Activated CD8-positive, alpha-beta T cell treated with anti-CD3 and anti-CD28 coated beads for 36 hours (primary cell): ENCODE data around the gene DHRS13. TPM values are rescaled to one million over a fixed set of nuclear protein-coding genes. Genes with fewer than 3 reads are reported as not detected.

Experiments used
- ATAC-seq: fragments of 200-7000 bp; cut with Tn5 transposase; one replicate; pipeline ENCODE4 v1.10.0; 2021; ENCODE audit warnings: mild to moderate bottlenecking, moderate library complexity
- CTCF ChIA-PET: fragments of 350-600 bp; sonication (Branson Sonifier 250); formaldehyde crosslinking; loops from one replicate; lab custom pipeline; 2021; ENCODE audit warnings: antibody characterized with exemption; lab: Charles Lee
- POLR2A ChIA-PET: fragments of 350-600 bp; sonication (Branson Sonifier 250); formaldehyde crosslinking; loops from one replicate; lab custom pipeline; 2021; ENCODE audit warnings: antibody characterized with exemption; lab: Charles Lee
- DNase-seq: peaks from one replicate; pipeline ENCODE4 v3.0.0-alpha.2; 2020
- H3K27ac Mint-ChIP-seq: one replicate; pipeline ENCODE4 v1.8.0; 2021; ENCODE audit warnings: mild to moderate bottlenecking, mixed read lengths
- H3K27me3 Mint-ChIP-seq: one replicate; pipeline ENCODE4 v1.8.0; 2021; ENCODE audit warnings: mixed read lengths
- H3K36me3 Mint-ChIP-seq: one replicate; pipeline ENCODE4 v1.8.0; 2021; ENCODE audit warnings: low read depth, mixed read lengths
- H3K4me1 Mint-ChIP-seq: one replicate; pipeline ENCODE4 v1.8.0; 2021; ENCODE audit warnings: low read depth, mixed read lengths
- H3K4me3 Mint-ChIP-seq: one replicate; pipeline ENCODE4 v1.8.0; 2021; ENCODE audit warnings: mild to moderate bottlenecking, moderate library complexity, mixed read lengths
- H3K9me3 Mint-ChIP-seq: one replicate; pipeline ENCODE4 v1.8.0; 2021; ENCODE audit warnings: mixed read lengths
- CTCF ChIP-seq: fragments of 200-600 bp; IDR thresholded peaks from one replicate; pipeline ENCODE4 v1.8.0; 2022; ENCODE audit warnings: antibody characterized with exemption, mild to moderate bottlenecking
- intact Hi-C: fragments of 100-400 bp; cut with micrococcal nuclease; formaldehyde crosslinking; loops from one replicate; pipeline ENCODE4 v1.10.0; 2022
- total RNA-seq, 2 experiments: library from RNA; stranded (reverse); gene quantifications; one replicate each; pipeline ENCODE4 v1.2.3, GENCODE V29; 2021

Gene DHRS13
- total RNA-seq, 2 experiments from 2014 or later = 37.3 to 38.2 TPM

- intact Hi-C loops = no loop called here
- Mint-ChIP-seq H3K27ac (no peak overlapping the region), H3K9me3 (peaks cover 4% of the 10 kb centered on the region), H3K4me1 (peaks cover 10% of the 10 kb centered on the region), H3K27me3 (no peaks in the 10 kb centered on the region), H3K4me3 (no peak overlapping the region), H3K36me3 (peaks cover 63% of the 10 kb centered on the region)
- no peak for DNase-seq
- TF ChIP-seq CTCF = no peak
- no peak for ATAC-seq
- ChIA-PET POLR2A (interaction anchor here (0.7 to 1.7 kb wide), 5 partner anchors 9 to 23 kb away, joined by 3 to 6 read pairs (median 4); partner anchors contain the start of gene DHRS13), CTCF (interaction anchor here (1.2 to 5.2 kb wide), 10 partner anchors 9 to 184 kb away, joined by 3 to 32 read pairs (median 5); partner anchors contain the start of genes DHRS13 and TLCD1)
These were observed 8.6 kb upstream of the DHRS13 start for GRCh38 chr17:28911411-28912045.

GRCh38 chr17:28910534-28910933 is 7.7 kb upstream of the DHRS13 start:
- ChIA-PET POLR2A (interaction anchor here (0.7 to 1.7 kb wide), 8 partner anchors 8 to 118 kb away, joined by 3 to 6 read pairs (median 4); partner anchors contain the start of gene DHRS13), CTCF (interaction anchor here (0.8 to 5.2 kb wide), 10 partner anchors 8 to 183 kb away, joined by 3 to 32 read pairs (median 4); partner anchors contain the start of genes DHRS13 and TLCD1)
- intact Hi-C loops = no loop called here
- H3K9me3 Mint-ChIP-seq = peaks cover 4% of the 10 kb centered on the region
- H3K4me1 Mint-ChIP-seq = peaks cover 11% of the 10 kb centered on the region
- H3K27ac Mint-ChIP-seq = no peak overlapping the region
- H3K27me3 Mint-ChIP-seq = no peaks in the 10 kb centered on the region
- no peak for ATAC-seq
- H3K36me3 Mint-ChIP-seq = peaks cover 56% of the 10 kb centered on the region
- DNase-seq = no peak
- TF ChIP-seq CTCF = no peak
- H3K4me3 Mint-ChIP-seq = no peak overlapping the region

- peaks cover 2% of the 10 kb centered on the region for H3K4me1 Mint-ChIP-seq
- ChIA-PET CTCF (interaction anchor here (0.8 to 5.2 kb wide), 10 partner anchors 11 to 180 kb away, joined by 3 to 32 read pairs (median 4); partner anchors contain the start of genes FLOT2 and NEK8), POLR2A (interaction anchor here (0.9 to 1.2 kb wide), 2 partner anchors 10 to 18 kb away, joined by 3 read pairs; no protein-coding TSS in a partner anchor)
- TF ChIP-seq CTCF = no peak
- no peak overlapping the region for H3K4me3 Mint-ChIP-seq
- DNase-seq (no peak), ATAC-seq (no peak)
- H3K36me3 Mint-ChIP-seq = peaks cover 42% of the 10 kb centered on the region
- no peaks in the 10 kb centered on the region for H3K27me3 Mint-ChIP-seq
- no peaks in the 10 kb centered on the region for H3K9me3 Mint-ChIP-seq
- intact Hi-C loops = no loop called here
- H3K27ac Mint-ChIP-seq = peak overlapping the region; percentile 40
These were observed 5.8 kb upstream of the DHRS13 start for GRCh38 chr17:28908640-28909167.

GRCh38 chr17:28907709-28908475 is 5.0 kb upstream of the DHRS13 start:
- Mint-ChIP-seq H3K27ac (peak overlapping the region; percentile 40), H3K9me3 (no peaks in the 10 kb centered on the region), H3K4me3 (no peak overlapping the region), H3K27me3 (no peaks in the 10 kb centered on the region), H3K4me1 (peaks cover 2% of the 10 kb centered on the region), H3K36me3 (peaks cover 36% of the 10 kb centered on the region)
- intact Hi-C loops = no loop called here
- CTCF ChIA-PET = interaction anchor here (0.8 to 5.2 kb wide), 13 partner anchors 9 to 180 kb away, joined by 3 to 32 read pairs (median 4); partner anchors contain the start of genes FLOT2 and NEK8
- DNase-seq = no peak
- POLR2A ChIA-PET = interaction anchor here (0.7 to 1.4 kb wide), 5 partner anchors 10 to 38 kb away, joined by 3 to 5 read pairs (median 3); partner anchors contain the start of gene FLOT2
- ATAC-seq = no peak
- TF ChIP-seq CTCF = no peak
